ENCODE data around the gene FAM53A.

The FAM53A gene

GRCh38 chr4:1592068-1592708, 91.9 kb downstream of the FAM53A start:
- no peak for DNase-seq (ENCODE audit: low read depth in 2 of 2)

GRCh38 chr4:1591107-1591506, 93.0 kb downstream of the FAM53A start:
- no peak for DNase-seq (ENCODE audit: low read depth in 2 of 2)

- DNase-seq (ENCODE audit: low read depth in 2 of 2) = no peak
Observed at GRCh38 chr4:1590244-1590643, 93.9 kb downstream of the FAM53A start.

Measured in stimulated activated CD4-positive, alpha-beta T cell treated with anti-CD3 and anti-CD28 coated beads, Interleukin-1b, Interleukin-23, amount 100 ng/mL, for 1 hour (primary cell).